Hypothalamus (tissue), 51 donors: ENCODE measurements around the gene ROR2.

Experiments
- DNase-seq, 51 donors: peaks; one replicate each; lab custom pipeline; 2025; lab: John Stamatoyannopoulos, UW

The ROR2 gene

DNA sequence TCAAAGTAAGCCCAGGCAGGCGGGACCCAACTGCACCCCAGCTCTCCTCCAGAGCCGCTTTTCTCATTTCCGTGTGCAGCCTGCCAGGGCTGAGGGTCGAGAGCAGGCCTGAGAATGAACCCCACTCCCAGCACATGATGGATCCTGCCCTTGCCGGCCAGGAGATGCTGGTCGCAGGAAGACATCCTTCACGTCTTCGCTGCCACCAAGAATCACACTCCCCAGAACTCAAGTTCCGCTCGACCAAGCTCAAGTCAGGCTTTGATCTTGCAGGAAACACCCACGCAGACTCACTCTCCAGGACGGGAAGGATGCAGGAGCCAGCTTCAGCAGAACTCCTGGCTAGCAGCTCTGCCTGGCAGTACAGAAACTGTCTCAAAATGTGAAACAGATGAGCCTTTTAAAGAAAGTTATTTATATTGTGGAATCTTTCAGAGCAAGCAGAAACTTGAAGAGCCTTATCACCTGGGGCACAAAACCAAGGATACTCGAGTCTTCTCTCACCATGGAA is 102.4 kb downstream of the ROR2 start:
- DNase-seq, result peak in 2 of 51 donors; percentile 11 to 14

DNA sequence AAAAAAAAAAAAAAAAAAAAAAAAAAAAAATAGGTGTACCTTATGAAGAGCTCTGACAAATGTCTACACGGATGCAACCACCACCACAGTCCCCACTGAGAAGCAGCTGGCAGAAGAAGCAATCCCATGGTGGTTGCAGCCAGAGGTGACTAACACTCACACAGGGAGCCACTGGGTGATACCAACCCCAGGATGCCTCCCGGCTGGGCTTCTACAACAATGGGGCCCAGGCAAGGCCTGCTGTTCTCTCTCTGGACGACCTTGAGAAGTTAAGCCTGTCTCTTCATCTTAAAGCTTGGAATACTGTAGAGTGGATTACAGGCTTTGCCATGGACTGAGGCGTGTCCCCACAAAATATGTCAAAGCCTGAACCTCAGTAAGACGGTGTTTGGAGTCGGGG is 104.1 kb downstream of the ROR2 start:
- DNase-seq, result no peak

DNA sequence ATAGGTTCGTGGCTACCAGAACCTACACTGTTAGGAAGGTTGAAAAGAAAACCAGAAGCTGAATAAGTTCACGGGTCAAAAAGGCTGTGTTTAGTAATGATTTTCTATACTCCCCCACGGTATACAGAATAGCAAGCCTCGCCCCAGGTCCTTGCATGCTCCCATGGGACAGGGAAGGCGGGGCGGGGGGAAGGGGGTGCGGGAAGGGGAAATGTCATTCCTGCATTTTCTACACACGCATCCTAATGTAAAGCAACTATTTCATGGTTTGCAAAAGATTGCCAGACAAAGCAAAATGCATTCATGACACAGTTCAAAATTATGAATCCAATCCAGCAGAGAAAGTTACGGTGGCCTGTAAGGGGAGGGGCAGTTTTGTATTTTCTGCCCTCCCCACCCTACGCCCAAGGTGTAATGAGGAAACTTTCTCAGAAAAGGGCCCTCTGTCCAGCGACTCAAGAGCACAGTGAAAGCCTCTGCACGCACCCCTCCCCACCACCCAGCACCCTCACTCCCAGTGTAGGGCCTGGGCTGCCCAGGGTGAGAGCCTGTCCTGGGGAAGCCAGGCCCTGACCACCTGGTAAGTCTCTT is 105.2 kb downstream of the ROR2 start:
- DNase-seq, result no peak

DNA sequence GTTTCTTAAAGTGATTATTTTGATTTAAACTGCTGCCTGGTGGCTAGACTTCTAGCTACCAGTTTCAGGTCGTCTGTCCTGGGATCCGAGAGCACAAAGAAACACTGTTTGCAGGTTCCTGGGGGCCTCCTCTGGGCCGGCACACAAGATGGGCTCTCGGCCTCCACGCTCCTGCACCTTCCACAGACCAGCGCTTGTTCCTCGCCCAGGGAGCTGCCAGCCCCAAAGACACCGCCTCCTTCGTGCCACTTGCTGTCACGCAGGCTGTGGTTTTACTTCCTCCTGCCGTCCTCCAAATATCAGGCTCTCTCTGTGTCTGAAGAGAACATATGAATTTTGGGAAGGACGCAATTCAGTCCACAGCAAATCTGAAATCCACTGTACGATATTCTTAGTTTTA is 105.8 kb downstream of the ROR2 start:
- DNase-seq, result peak in 21 of 51 donors; percentile 6 to 48 (median 14)

DNA sequence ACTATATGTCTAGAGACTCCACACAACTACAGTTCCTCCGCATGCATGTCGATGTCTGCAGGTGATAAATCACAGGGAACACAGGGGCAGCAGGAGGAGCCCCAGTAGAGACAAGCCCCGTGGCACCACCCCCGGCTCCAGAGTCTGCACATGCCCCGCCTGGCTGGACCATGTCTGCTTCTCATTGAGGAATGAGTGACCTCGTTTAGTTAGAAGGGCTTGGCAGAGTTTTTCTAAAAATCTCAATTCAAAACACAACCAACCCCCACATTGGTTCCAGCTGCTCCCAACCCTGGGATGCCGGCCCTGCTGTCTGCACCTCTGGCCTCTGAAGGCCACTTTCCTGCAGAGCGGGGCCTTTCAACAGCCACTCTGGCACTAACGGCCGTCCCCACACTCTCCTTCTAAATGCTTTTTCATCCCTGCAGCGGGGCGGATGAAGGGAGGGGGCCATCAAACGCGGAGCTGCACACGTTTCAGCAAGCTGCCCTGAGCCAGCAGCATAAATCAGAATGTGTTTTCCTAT is 106.3 kb downstream of the ROR2 start:
- DNase-seq, result peak in 4 of 51 donors; percentile 13 to 42 (median 16)

DNA sequence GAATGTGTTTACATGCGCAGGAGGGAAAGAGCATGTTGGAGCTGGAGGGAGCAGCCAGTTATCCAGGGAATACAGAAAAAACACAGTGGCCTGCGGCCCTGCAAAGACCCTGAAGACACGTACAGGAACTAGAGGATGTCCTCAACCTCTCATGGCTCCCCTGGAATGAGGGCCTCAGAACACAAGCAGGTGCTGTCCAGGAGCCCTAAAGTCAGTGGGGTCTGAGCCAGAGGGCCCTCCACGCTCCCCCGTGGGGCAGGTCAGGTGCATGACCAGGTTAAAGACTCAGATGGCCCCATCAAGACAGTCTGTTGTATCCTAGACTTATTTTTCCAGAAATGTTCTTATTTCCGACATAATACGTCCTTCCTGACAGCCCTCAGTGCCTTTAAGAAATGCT is 106.9 kb downstream of the ROR2 start:
- DNase-seq, result no peak

DNA sequence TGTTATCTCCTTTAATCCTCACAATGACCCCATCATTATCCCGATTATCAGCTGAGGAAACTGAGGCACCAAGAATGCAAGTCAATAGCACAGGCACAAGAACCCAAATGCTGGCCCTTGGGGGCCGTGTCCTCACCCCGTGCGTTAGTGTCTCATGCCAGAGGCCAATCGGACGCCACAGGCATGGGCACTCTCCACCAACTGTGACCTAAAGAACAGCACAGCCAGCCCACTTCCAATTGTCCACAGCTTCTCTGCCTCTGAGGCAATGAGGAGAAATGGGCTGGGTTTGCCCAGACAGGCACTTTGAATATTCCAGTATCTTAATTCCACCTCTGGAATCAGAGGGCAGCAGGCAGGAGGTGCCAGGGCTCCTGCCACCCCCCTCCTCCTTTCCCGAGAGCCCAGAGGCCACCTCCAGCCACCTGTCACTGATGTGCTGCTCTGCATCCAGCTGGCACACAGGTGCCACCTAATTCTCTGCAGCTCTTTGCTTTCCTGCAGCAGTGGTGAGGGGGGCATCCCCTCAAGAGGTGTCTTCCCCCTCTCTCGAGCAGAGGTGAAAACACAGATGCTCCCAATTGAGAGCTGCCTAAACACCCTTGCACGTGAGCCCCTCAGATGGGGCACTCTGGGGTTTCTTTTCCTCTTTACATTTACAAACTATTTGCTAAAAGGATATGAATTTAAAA is 107.5 kb downstream of the ROR2 start:
- DNase-seq, result no peak

DNA sequence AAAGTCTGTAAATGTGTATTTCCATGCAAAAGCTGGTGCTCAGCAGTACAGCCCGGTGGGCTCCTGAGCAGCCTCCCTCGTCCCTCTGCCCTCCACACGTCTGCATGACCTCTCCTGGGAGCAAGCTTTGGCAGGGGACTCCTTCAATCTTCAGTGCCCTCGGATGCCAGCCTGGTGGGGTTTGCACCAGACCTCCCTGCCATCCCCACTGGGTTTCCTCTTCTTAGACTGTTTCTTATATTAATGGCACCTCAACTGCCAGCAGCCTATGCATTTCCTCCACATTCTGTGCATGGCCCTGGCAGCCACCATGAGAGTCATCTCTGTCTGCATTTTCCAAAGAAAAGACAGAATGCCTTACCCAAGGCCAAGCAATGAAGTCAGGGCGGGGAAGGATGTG is 108.4 kb downstream of the ROR2 start:
- DNase-seq, result no peak

DNA sequence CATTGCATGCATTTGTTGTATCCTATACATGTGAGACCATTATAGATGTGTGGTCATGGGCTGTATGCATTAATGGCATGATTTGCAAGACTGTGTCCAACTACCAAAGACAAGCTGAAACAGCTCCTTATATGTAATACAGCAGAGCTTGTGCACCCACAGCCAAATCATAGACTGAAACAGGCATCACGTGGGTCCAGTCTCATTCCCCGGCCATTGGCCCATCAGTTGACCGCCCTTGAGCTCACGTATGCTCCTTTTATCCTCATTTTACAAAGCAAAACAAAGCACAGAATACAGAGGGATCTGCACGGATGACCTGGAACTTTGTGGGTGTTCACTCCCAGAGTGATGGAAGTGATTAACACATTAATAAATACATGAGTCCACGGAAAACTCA is 109.1 kb downstream of the ROR2 start:
- DNase-seq, result no peak

DNA sequence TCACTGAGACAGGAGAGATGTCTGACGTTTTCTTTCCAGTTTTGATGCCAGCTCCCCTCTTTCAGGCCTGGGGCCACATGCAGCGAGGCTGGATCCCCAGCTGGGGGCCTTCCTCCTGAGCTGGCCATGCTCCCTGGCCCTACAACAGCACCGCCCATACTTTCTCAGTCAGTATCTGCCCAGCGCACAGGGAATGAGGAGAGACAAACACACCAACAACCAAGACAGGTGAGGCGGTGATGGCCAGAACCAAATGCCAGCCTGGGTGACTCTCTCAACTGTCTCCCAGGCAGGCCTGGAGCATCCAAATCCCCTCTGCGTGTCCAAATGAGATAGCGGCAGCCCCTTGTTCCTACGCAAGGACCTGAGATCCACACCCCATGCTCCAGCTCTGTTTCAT is 109.6 kb downstream of the ROR2 start:
- no peak for DNase-seq

DNA sequence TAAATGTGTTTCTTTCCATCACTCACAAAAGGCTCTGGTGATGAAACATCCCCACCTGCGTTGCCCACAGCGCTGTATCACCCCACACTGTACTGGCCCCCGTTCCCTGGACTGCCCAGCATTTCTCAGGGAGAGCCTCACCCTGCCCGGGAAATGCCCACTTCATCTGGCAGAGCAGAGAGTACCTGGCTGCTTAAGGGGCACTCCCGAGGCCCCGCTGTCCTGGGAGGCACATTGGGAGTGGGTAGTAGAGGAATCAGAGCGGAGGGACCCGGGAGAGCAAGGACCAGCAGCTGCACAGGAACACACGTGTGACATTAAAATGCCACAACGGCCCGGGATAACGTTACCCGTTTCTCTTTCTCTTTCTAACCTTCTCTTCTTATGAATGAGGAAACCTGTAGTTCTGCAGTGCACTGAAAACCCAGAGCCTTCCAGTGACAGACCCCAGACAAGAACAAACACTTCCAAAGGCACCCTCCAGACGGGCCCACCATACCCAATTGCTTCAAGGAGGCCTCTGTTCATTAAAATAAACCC is 110.0 kb downstream of the ROR2 start:
- DNase-seq, result no peak

DNA sequence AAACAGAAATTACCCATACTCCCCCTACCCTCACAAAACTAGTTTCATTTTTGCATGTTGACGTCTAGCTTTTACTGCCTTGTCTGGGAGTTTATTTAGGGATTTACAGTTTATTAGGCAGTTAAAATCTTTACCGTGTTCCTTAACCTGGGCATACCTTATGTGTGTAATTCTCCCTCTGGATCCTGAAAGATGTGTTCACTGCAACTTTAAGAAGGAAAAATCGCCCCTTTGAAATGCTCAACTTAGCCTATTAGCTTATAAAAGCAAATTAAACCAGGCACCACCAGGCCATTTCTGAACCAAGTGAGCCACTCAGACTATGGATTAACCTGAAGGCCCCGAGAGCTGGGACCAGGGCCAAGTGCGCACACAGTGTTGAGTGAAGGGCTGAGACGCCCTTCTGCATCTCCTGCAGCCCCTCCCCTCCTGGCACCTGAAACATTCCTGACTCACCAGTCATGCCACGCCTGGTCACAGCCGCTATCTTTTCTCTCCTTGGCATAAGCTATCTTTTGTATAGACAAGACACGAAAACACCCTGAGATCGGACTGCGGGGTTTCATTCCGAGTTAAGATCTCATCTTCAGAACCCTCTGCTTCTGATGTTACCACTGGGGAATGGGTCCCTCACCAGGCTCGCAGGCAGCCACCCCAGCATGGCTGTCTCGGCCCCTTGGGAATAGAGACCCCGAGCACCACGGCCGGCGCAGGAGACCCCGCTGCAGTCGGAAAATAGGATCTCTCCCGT is 111.9 kb downstream of the ROR2 start:
- no peak for DNase-seq

DNA sequence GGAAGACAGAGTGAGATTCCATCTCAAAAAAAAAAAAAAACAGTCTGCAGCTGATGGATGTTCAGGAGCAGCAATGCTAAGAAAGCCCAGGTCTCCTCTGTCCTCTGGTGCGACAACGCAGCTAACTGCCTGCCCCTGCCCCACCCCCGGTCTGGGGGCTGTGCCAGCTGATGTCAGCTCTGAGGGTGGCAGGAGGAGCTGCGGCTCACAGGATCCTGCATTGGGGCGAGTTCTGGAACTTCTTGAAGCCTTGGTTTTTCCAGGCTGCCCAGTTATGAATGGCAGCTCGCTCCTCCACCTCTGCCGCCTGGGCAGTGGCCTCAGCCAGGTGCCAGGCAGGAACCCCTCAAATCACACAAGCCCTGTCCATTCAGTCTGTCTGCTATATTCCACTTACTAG is 113.5 kb downstream of the ROR2 start:
- peak in 2 of 51 donors; percentile 4 to 18 for DNase-seq

DNA sequence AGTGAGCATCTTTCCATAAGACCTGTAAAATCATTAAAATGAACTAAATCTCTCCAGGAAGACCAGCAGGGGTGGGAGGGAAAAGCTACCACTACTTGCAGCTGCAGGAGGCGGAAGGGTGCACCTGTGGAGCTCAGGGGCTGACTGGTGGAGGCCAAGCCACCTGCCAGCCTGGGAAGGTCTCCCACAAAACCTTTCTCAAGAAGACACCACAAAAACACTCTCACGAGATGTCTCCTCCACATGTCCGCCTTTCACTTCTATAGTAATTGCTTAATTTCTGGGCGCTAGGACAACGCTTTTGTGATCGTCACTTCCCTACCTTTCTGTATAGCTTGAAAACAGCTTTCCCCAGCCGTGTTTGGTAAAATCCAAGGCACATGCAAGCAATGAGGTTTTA is 114.4 kb downstream of the ROR2 start:
- no peak for DNase-seq

DNA sequence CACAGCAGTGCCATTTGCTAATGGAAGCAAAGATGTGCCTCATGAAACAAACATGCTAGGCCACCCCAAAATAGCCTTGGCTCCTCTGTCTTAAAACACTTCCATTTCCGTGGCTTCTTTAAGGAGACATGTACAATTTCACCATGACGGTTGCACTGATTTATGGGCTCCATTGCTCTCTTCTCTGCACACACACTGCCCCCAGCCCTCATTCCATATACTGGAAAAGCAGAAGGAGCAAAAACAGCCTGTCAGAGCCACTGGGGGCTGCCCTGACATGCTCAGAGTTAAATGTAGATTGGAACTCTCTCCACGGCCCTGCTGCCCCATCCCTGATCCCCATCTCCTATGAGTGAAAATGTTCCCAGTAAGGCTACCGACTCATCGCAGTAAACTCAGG is 114.8 kb downstream of the ROR2 start:
- no peak for DNase-seq

DNA sequence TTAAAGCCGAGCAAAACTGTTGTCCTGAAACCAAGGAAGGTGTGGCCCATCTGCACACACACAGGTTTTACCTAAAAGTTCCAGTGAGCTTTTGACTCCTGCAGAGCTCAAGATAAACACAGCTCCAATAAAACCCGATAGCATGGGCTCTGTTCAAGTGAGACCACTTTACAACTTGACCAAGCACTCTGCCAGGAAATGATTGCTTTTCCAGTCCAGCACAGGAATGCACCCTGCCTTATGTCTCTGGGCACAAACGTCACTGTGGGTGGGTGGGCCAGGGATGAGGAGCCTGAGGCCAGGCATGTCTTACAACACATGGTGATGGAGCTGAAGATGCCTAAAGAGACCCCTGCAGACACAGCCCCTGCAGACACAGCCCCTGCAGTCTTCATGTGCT is 115.3 kb downstream of the ROR2 start:
- no peak for DNase-seq

DNA sequence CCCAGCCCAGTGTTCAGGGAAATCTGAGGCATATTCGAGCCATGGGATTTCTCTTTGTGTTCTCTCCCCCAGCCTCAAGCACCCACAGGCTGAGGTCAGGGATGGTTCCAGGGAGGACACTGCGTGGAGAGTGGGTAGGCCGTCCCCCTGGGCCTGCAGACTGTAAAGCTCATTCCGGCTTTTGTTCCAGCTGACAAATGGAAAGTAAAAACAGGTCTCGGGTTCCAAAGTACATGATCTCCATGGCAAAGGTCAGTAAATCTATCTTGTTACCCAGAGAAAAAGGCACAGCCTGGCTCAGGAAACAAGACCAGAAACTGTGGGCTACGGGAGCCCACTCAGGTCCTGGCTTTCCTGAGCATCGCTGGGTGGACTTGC is 116.2 kb downstream of the ROR2 start:
- no peak for DNase-seq

DNA sequence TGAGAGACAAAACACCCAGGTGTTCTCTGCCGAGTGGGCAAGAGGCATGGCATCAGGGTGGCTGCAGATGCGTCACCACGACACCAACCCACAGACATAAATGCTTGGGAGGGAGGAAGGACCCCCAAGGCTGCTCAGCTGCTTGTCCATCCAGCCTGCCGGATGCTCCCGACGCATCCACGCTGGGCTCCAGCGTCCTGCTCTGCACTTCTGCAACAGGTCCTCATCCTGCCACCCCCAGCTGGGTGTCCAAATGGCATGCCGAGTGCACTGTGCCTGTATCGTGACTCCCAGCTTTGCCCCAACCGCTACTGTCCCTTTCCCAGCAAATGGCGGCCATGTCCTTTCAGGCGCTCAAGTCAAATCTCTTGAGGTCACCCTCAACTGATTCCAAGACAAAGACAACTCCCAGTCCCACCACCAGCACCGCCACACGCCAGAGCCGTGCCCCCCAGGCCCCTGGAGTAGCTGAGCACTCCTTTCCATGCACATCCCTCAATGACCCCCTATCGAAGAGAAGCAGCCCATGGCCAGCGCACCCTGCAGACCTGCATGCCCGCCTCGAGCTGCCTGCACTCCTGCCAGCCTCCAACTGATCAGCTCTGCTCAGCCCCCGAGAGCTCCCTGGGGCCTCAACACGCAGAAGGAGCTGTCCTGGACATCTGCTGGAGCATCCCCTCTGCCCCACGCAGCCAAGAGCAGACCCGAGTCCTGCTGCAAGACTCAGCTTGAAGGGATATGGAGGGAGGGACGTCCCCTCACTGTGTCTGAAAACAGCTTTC is 116.7 kb downstream of the ROR2 start:
- no peak for DNase-seq

DNA sequence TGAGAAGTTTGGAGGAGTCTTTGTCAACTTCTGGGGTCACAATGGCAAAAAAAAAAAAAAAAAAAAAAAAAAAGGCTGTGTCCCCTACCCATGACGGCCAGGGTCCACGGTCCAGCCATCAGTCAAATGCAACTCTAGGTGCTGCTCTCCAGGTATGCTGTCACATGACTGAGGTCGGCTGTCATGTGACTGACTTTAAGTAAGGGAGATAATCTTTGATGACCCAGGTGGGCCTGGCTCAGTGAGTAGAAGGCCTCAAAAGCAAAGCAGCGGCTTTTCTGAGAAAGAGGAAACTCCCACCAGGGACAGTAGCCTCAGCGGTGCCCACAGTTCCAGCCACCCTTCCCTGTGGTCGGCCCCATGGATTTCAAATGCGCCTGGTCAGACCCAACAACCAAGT is 117.7 kb downstream of the ROR2 start:
- no peak for DNase-seq

DNA sequence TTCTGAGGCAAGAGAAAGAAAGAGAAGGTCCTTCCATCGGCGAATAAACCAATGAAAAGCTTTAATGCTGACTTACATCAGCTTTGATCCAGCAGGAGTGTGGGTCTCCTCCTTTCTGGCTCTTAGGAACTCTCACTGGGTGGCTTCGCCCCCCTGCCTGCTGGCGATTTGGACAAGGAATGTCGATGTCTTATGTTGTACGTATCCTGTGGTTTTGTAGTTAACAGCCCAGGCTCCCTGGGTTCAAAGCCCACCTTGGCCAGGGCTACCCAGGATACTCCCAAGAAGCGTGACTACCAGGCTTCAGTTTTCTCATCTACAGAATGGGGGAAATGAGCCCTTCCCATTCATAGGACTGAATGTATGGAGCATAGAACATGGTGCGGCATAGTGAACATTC is 124.2 kb downstream of the ROR2 start:
- DNase-seq, result no peak

DNA sequence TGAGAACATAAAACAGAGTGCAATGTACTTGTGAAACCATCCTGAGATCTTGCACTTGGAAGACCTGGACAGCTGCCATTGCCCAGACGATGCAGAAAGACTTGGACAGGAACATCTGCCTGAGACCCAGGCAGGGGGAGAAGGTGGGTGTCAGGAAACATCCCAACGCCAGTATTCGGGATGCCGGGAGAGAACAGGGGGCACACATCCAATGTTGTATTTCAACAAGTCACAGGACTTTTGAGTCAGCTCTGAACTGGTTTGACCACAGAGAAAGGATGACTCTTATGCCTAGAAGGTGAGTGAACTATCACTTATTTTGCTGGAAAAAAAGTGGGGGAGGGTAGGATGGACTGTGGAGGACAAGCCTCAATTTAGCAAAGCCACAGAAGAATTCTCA is 124.6 kb downstream of the ROR2 start:
- no peak for DNase-seq
